Stimulated activated CD8-positive, alpha-beta memory T cell treated with anti-CD3 and anti-CD28 coated beads, Interleukin-4, amount 100 ng/mL, for 1 hour (primary cell): ENCODE measurements around the gene CD248.
A peak's percentile ranks its signal among the peaks of the same experiment; 100 is the strongest.
"Not testable (repeated sequence)": the region's sequence is repeated elsewhere in the genome, so short reads cannot be mapped to it uniquely, and the experiment has no call there.

Experiments used
- DNase-seq, 2 donors: peaks; one replicate each; pipeline ENCODE4 v3.0.0-alpha.2; 2020; ENCODE audit warnings: low read depth in 2 of 2, low spot score in 1 of 2

Gene CD248

DNA sequence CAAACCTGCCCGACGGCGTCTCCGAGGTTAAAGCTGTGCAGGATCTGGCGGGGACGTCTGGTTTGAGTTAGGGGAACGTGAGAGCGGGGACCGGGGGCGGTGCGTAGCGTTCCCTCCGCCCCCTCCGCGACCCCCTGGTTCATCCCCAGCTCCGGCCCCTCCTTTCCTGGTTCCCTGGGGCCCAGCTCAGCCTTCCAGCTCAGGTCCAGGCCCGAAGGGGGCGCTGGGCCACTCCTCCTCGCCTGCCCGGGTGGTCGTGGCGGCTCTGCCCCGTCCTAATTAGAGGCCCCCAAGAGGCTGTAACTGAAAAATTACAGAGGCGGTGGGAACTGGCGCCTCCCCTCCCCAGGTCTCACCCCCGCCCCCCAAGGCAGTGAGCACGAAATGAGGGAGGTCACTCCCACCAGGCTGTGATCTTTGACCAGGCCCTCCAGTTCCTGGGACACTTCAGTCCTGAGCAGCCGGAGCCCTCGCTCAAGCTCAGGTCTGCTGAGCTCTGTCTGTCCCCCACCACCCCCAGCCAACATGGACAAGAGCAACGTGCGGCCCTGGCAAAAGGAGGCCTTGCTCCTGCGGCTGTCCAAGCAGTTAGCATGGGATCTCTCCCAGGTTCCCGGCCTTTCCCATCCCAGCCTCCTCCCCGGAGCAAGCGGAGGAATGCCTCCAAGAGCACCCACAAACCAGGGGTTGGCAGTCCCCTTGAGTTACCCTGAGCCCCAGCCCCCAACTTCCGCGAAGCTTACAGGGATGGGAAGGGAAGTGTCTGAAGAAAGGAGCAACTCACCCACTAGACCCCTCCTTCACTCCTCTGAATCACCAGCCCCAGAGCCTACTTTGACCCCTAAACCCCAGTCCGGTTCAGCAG is 3.3 kb downstream of the CD248 start:
- no peak for DNase-seq

DNA sequence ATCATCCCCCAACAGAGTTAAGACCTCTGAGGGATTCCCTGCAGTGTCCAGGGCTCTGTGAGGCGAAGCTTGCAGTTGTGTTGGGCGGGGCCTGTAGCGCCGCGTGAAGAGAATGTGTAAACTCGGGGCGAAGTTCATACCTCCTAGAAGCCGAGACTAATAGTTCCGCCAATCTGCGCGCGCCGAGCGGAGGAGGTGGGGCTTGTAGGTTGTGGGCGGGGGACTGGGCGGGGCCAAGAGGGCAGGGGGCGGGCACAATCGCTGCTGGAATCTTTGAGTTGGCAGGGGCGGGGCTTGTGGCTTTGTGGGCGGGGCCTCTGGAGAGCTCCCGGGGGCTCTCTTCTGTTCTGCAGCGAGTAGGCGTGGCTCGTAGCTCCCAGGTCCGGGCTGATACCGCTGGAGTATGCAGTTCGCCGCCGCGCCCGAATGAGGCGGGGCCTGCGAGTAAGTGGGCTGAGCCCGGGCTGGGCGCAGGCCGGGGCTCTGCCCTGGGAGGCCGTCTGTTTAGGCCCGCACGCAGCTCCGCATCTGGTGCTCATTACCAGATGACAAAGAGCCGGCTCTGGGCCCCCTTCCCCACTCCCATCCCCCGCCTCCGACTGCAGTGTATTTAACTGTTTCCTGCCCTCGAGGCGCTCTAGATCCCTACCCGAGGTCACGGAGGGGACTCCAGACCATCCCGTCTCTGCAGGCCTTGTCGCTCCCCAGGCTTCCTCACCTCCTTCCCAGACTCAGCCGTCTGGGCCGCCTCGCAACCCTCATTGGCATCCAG is 4.1 kb downstream of the CD248 start:
- peak; percentile 98 to 99 for DNase-seq

DNA sequence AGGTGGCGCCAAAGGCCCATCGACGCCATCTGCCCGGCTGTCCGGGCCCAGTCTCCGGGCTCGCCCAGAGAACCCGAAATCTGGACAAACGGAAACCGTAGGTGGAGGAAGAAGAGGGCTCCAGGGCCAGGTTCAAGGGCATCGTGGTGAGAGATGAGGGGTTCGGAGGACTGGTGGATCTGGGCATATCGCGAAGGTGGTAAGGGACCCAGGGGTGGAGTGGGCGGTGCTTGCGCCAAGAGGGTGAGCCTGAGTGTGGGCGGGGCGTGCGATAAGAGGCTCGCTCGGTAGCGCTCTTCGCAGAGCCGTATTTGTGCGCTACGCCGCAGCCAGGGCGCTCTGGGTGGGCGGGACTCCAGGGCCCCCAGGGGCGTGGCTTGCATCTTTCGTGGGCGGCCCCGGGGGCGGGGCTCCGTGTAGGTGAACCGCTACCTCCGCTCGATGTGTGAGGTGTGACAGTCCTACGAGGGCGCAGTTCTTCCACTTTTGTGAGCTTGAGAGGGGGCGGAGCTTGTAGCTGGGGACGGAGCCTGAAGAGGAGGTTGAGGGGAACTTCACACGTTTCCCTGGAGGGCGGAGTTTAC is 4.8 kb downstream of the CD248 start:
- peak; percentile 98 for DNase-seq

DNA sequence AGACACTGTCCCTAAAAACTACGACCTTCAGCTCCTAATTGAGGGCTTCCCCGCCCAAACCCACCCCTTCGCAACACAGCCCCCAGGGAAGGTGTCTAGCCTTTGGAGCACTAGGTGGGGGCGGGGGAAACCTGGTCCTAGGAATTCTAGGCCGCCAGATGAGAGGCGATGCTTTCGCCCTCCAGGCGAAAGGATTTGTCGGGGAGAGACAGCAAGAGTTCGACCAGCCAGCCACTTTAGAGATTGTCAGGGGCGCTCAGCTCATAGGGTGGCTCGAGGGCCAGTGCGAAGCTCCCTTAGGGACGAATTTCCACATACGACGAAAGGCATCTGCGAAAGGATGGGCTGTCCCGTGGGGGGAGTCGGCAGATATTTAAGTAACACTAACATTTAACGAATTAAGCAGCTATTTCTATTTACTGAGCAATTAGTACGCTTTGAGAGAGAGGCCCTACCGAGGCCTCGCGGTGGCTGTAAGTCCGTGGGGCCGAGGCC is 5.3 kb downstream of the CD248 start:
- DNase-seq: no peak

DNA sequence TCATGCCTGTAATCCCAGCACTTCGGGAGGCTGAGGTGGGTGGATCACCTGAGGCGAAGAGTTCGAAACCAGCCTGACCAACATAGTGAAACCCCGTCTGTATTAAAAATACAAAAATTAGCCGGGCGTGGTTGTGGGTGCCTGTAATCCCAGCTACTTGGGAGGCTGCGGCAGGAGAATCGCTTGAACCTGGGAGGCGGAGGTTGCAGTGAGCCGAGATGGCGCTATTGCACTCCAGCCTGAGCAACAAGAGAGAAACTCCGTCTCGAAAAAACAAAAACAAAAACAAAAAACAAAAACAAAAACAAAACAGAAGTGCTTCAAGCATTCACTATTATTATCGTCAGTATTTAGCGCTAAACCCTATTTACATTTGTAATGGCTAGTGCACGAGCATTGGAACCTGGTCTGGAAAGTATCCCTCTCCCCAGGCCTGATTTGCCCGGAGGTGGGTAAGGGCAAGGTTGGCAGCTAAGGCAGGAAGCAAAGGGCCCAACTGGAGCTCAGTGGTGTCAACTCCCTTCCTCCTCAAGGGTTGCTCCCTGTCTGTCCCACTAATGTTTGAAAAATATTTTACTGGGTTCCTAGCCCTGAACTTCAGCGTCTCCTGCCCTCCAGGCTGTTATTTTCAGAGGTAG is 5.9 kb downstream of the CD248 start:
- not testable (repeated sequence) for DNase-seq

DNA sequence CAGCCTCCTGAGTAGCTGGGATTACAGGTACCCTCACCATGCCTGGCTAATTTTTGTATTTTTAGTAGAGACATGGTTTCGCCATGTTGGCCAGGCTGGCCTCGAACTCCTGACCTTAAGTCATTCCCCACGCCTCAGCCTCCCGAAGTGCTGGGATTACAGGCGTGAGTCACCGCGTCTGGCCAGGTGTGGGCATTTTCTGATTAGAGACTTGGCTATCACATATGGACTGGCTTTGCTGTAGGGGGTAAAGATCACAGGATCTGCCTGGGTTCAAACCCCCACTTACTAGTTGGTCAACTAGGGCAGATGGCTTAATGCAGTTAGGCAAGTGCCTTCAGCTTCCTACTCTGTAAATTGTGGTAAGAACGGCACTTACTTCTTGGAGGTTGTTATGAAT is 6.5 kb downstream of the CD248 start:
- no peak for DNase-seq

DNA sequence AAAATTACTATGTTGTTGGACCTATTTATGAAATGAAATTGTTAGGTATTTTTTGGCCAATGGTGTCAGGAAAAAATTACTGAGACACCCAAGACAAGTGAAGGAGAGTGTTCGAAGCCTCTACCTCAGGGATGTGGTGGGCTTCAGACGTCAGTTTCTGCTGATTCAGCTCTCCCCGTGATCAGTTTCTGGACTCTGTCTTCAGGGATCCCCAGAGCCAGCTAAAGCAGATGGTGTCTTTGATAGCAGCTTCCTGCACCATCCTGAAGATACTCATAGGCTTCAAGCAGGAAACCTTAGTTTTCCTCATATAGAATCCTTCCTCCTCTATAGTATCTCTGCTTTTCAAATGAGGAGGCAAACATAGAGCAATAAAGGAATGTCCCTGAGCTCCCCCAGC is 7.4 kb downstream of the CD248 start:
- no peak for DNase-seq

DNA sequence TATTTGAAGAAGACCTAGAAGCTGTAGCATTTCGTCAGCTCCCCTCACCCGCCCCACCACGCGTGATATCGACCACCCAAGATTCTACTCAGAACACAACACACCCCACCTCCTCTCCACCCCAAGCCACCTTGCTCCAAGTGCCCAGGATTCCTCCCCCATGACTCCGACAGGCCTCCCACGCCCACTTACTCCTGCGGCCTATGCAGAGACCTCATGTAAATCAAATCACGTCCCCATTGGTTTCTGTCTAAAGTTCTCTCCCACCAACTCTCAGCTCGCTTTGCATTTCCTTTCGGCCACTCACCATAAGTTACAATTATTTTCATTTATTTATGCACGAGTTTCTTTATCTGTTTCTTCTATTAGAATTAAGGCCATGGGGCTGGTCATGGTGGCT is 14.2 kb downstream of the CD248 start:
- no peak for DNase-seq

DNA sequence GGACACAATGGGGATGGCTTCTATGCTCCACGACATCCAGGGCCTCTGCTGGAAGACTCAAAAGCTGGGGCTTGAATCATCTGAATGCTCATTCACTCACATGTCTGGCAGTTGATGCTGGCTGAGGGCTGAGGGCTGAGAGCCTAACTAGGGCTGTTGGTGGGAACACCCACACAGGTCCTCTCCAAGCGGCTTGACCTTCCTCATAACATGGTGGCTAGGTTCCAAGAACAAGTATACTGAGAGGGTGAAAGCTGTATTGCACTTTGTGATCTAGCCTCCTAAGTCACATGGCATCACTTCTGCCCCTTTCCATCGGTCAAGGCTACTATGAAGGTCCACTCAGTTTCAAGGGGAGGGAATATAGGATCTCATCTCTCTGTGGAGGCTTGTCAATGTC is 17.7 kb downstream of the CD248 start:
- no peak for DNase-seq

DNA sequence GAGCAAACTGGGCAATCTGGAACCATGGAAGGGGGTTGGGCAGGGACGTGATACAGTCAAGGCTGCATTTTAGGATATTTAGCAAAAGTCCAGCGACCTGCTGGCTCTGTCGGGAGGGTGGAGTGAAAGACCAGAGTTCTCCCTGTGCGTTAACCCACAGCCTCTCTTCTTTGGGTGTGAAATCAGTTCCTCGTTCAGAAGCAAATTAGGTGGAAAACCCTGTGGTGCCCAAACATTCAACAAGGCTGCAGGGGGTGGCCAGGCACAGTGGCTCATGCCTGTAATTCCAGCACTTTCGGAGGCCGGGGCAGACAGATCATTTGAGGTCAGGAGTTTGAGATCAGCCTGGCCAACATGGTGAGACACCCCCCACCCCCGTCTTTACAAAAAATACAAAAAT is 19.2 kb downstream of the CD248 start:
- no peak for DNase-seq

DNA sequence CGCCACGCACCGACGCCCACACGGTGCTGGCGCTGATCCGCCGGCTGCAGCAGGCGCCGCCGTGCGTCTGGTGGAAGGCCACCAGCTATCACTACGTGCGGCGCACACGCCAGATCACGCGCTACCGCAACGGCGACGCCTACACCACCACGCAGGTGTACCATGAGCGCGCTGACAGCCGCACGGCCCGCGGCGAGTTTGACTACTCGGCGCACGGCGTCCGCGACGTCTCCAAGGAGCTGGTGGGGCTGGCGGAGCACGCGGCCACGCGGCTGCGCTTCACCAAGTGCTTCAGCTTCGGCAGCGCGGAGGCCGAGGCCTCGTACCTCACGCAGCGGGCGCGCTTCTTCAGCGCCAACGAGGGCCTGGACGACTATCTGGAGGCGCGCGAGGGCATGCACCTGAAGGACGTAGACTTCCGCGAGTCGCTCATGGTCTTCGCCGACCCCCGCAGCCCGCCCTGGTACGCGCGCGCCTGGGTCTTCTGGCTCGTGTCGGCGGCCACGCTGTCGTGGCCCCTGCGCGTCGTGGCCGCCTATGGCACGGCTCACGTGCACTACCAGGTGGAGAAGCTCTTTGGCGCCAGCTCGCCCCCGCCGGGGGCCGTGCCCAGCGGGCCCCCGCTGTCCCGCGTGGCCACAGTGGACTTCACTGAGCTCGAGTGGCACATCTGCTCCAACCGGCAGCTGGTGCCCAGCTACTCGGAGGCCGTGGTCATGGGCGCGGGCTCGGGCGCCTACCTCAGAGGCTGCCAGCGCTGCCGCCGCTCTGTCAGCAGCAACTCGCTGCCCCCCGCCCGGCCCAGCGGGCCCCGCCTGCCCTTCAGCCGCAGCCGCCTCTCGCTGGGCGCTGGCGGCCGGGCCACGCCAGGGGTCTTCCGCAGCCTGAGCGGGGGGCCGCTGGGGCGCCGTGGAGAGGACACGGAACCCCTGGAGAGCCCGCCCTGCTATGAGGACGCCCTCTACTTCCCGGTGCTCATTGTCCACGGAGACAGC is 21.9 kb downstream of the CD248 start:
- DNase-seq: no peak

DNA sequence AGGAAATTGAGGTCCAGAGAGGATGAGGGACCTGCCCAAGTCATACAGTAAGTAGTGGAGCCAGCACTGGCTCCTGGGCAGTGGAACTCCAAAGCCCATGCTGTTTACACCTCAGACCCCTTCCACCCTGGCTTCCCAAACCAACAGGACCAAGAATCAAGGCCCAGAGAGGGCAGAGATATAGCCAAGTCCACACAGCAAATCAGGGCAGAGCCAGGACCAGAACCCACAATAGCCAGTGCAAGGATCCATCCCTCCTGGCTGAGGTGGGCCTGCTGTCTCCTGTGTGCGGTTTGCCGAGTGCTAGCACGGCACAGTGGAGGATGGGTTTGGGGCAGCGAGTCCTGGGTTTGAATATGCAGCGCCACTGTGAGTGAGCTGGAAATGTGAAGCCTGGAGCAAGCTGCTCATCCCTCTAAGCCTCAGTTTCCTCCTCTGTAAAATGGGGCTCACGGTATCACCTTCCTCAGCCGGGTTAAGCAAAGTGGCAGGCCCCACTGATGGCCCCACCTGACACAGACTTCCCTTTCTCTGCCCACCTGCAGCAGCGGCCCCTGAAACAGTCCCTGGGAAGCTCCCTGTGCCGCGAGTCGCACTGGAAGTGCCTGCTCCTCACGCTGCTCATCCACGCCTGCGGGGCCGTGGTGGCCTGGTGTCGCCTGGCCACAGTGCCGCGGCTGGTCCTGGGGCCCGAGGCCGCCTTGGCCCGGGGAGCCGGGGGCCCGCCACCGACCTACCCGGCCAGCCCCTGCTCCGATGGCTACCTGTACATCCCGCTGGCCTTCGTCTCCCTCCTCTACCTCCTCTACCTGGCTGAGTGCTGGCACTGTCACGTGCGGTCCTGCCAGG is 22.8 kb downstream of the CD248 start:
- DNase-seq: no peak

DNA sequence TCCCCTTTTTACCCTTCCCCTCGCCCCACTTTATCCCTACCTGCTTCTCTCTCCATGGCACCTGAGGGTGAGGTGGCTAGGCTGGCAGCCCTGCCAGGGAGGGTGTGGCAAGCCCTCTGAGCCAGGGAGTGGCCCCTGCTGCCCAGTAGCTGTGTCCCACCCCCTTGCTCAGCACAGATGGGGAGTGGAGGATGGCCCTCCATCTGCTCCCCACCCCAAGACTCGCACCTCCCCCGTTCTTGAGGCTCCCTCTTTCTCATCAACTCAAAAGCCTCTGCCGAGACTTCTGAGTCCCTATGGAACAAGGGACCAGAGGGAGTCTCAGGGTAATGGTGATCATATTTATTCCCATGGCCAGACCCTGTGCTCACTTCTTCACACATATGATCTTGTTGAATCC is 23.5 kb downstream of the CD248 start:
- no peak for DNase-seq

DNA sequence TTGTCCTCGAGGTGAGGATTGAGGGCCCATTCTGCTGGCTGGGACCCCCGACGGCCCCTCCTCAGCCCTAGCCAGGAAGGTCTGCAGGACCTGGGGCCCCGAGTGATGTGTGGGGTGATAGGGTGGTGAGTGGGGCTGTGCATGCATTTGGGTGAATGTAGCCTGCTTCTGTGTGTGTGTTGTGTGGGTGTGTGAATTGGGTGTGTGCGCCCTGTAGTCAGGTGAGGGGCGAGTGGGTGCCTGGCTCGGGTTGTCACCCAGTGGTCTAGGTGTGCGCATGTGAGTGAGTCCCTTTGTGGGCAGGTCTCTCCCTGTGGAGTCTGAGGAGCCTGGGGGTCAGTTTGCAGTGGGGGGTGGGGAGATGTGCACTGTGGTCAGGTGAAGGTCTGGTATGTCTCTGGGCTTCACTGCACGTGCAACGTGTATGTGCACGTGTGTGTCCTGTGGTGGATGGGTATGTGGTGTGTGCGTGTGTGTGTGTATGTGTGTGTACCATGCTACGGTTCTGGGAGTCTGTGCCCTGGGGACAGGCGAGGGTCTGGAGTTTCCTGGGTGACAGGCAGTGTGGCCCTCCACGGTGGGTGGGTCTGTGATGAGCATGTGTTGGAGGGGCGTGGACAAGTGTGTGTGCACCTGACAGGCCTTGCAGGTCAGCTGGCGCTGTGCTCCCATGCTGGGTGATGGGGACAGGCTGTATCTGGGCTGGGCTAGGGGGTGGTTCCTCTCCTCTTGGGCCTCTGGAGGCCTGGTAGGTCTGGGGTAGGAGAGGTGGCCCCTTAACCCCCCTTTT is 24.1 kb downstream of the CD248 start:
- DNase-seq: no peak

DNA sequence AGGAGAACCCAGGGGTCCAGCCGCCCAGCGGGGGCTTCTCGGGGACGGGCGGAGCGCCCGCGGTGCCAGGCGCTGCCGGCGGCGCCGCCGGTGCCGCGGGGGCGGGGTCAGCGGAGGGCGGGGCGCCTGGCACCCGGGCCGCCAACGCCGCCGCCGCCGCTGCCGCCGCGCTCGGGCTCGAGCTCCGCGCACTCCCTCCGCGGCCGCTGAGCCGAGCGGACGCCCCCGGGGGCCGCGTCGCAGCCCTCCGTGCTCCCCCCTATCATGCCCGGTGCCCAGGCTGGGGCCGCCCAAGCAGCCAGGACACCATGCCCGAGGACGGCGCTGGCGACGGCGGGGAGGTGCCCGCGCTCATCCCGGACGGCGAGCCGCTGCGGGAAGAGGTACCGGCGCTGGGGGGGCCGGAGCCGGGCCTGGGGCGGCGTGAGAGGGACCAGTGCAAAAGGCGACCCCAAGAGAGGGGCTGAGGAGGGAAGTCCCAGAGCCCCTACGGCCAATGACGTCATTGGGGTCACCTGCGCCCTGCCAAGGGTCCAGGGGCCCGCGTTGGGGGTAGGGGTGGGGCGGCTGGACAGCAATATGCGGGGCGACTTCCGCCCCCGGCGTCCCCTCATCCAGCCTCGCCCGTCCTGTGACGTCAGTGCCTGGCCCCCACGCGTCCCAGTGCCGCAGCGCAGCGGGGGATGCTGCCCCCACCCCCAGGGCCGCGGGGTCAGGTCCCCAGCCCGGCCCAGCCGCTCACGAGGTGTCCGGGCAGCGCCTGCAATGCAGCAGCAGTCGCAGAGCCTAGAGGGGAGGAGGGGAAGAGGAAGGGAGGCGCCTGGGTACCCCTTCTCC is 24.9 kb downstream of the CD248 start, which contains the start of gene TMEM151A:
Gene TMEM151A (plus strand): TSS at position 189 of the 837 bp plus-strand sequence. CDS start 120 bp downstream, at position 309.
- DNase-seq: no peak

DNA sequence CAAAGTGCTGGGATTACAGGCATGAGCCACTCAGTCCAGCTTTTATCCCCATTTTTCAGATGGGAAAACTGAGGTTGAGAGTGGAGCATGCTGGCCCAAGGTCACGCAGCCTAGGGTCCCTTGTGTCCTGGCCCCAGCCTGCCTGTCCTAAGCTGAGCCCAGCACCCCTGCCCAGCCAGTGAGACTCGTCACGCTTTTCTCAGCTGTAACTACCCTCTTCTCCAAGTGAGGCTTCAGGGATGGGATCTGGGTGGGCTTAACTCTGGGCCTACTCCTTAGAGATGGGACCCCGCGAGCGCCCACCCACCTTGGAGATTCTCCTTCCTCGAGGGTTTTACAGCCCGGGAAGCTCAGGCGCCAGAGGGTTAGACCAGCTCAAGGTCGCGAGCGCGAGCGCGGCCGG is 25.5 kb downstream of the CD248 start:
- no peak for DNase-seq

DNA sequence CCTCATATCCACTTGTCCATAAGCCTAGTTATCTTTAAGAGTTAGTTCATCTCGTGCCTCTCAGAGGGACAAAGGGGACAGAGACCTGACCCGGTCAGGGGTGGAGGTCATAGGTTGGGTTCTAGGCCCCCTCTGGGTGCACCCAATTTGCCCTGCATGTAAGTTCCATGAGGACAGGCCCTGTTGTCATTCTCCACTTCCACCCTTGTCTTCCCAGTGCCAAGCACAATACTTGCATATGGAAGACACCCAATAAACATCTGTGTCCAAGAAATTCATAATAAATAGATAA is 26.6 kb downstream of the CD248 start:
- DNase-seq: no peak
